ENCODE data around the gene GAB3.
"Not testable (repeated sequence)": the region's sequence is repeated elsewhere in the genome, so short reads cannot be mapped to it uniquely, and the experiment has no call there.

Gene GAB3

GRCh38 chrX:154693394-154693793, 57.5 kb downstream of the GAB3 start:
- ATAC-seq = no peak

GRCh38 chrX:154690438-154690837, 60.4 kb downstream of the GAB3 start:
- not testable (repeated sequence) for ATAC-seq

More at GRCh38 chrX:154693394-154693793, 57.5 kb downstream of the GAB3 start:
- TF ChIP-seq ZNF8 (CRISPR knock-in tag; IDR thresholded peaks at IDR 0.05) = no peak
- TF ChIP-seq BACH2 (CRISPR knock-in tag; IDR thresholded peaks at IDR 0.05; ENCODE audit: borderline replicate concordance) = no peak
- TF ChIP-seq SNAI2 (CRISPR knock-in tag; IDR thresholded peaks at IDR 0.05) = no peak
- TF ChIP-seq PPARA (CRISPR knock-in tag; IDR thresholded peaks at IDR 0.05; ENCODE audit: borderline replicate concordance) = no peak
- TF ChIP-seq ESRRG (CRISPR knock-in tag; IDR thresholded peaks at IDR 0.05) = no peak
- TF ChIP-seq CSDC2 (CRISPR knock-in tag; IDR thresholded peaks at IDR 0.05) = no peak
- no peak for TF ChIP-seq POU6F1 (CRISPR knock-in tag; IDR thresholded peaks at IDR 0.05; ENCODE audit: borderline replicate concordance, low read depth)
- TF ChIP-seq PATZ1 (CRISPR knock-in tag; IDR thresholded peaks at IDR 0.05; ENCODE audit: borderline replicate concordance) = no peak
- TF ChIP-seq ZFP30 (CRISPR knock-in tag; IDR thresholded peaks at IDR 0.05) = no peak
- no peak for TF ChIP-seq GLIS3 (CRISPR knock-in tag; IDR thresholded peaks at IDR 0.05)
- no peak for TF ChIP-seq TOX (CRISPR knock-in tag; IDR thresholded peaks at IDR 0.05; ENCODE audit: borderline replicate concordance)
- no peak for TF ChIP-seq ARNTL (CRISPR knock-in tag; IDR thresholded peaks at IDR 0.05; ENCODE audit: borderline replicate concordance, low read depth)
- TF ChIP-seq ISL1 (CRISPR knock-in tag; IDR thresholded peaks at IDR 0.05) = no peak
- no peak for TF ChIP-seq CSRNP3 (CRISPR knock-in tag; IDR thresholded peaks at IDR 0.05)
- TF ChIP-seq ZNF70 (CRISPR knock-in tag; IDR thresholded peaks at IDR 0.05) = no peak
- TF ChIP-seq TSHZ2 (CRISPR knock-in tag; IDR thresholded peaks at IDR 0.05) = no peak
- TF ChIP-seq ZC3H10 (CRISPR knock-in tag; IDR thresholded peaks at IDR 0.05) = no peak
- TF ChIP-seq RARB (CRISPR knock-in tag; IDR thresholded peaks at IDR 0.05) = no peak

GRCh38 chrX:154672084-154672483, 78.8 kb downstream of the GAB3 start:
- not testable (repeated sequence) for ATAC-seq

- not testable (repeated sequence) for ATAC-seq
These were observed 80.0 kb downstream of the GAB3 start for GRCh38 chrX:154670848-154671247.

GRCh38 chrX:154661899-154662298, 89.0 kb downstream of the GAB3 start:
- no peak for ATAC-seq
- no peak for TF ChIP-seq SNAI2 (CRISPR knock-in tag; IDR thresholded peaks at IDR 0.05)
- TF ChIP-seq ZNF8 (CRISPR knock-in tag; IDR thresholded peaks at IDR 0.05) = no peak
- TF ChIP-seq CREB5 (CRISPR knock-in tag; IDR thresholded peaks at IDR 0.05; ENCODE audit: low read depth) = no peak
- TF ChIP-seq TCF4 (CRISPR knock-in tag; IDR thresholded peaks at IDR 0.05; ENCODE audit: borderline replicate concordance) = no peak
- no peak for TF ChIP-seq ARNTL (CRISPR knock-in tag; IDR thresholded peaks at IDR 0.05; ENCODE audit: borderline replicate concordance, low read depth)
- TF ChIP-seq TSHZ2 (CRISPR knock-in tag; IDR thresholded peaks at IDR 0.05) = no peak
- no peak for TF ChIP-seq BACH2 (CRISPR knock-in tag; IDR thresholded peaks at IDR 0.05; ENCODE audit: borderline replicate concordance)
- no peak for TF ChIP-seq CSRNP3 (CRISPR knock-in tag; IDR thresholded peaks at IDR 0.05)
